Kidney epithelial cell (primary cell): Measurements from ENCODE around the gene CASR. TPM values are rescaled to one million over a fixed set of nuclear protein-coding genes. Genes with fewer than 3 reads are reported as not detected.

ENCODE experiments used
- DNase-seq: peaks from one replicate; pipeline ENCODE4 v3.0.0-alpha.2; 2010; ENCODE audit warnings: low read depth
- H3K27me3 ChIP-seq: 2 replicates; pipeline ENCODE4 v1.6.0; 2011; ENCODE audit warnings: low read length; ENCODE audit not compliant: control insufficient read depth, insufficient read depth
- H3K36me3 ChIP-seq: 2 replicates; pipeline ENCODE4 v1.5.1; 2011; ENCODE audit warnings: low read length; ENCODE audit not compliant: control insufficient read depth, insufficient read depth
- H3K4me3 ChIP-seq: 2 replicates; pipeline ENCODE4 v1.5.1; 2011; ENCODE audit warnings: low read depth, mild to moderate bottlenecking, control low read depth, low read length
- total RNA-seq: library from RNA; depleted of rRNA; stranded (reverse); fragments of >200 nt; gene quantifications from 2 replicates; pipeline ENCODE4 v1.2.3, GENCODE V29; 2015
- TF ChIP-seq, protein P1 (sequence below): IDR thresholded peaks from 2 replicates; pipeline ENCODE4 v1.5.1; 2011; ENCODE audit warnings: mild to moderate bottlenecking, moderate library complexity, low read length, control low read depth, inconsistent platforms; ENCODE audit not compliant: insufficient read depth, poor library complexity, severe bottlenecking

CASR gene
- total RNA-seq, 1 donor from 2014 or later = 0.04 TPM

DNA sequence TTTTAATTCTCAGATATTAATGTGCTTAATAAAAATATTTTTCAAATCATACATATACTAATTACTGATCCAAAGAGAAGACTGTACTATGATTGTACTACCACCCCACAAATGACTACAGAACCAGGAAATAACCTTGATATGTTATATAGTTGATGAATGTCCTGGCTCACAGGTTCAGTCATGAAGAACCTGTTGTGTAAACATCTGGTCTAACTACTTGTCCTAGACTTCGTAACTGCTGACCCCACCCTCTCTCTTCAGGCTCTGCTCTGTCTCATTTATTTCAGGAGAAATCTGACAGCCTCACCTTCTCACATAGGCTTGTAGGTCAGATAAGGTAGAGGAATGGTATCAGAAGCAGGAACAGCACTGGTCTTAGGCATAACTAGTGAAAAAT, 126.9 kb downstream of the CASR start:
- Histone ChIP-seq H3K27me3 (no peaks in the 10 kb centered on the region), H3K36me3 (no peaks in the 10 kb centered on the region), H3K4me3 (no peak overlapping the region)
- TF ChIP-seq, protein P1, sequence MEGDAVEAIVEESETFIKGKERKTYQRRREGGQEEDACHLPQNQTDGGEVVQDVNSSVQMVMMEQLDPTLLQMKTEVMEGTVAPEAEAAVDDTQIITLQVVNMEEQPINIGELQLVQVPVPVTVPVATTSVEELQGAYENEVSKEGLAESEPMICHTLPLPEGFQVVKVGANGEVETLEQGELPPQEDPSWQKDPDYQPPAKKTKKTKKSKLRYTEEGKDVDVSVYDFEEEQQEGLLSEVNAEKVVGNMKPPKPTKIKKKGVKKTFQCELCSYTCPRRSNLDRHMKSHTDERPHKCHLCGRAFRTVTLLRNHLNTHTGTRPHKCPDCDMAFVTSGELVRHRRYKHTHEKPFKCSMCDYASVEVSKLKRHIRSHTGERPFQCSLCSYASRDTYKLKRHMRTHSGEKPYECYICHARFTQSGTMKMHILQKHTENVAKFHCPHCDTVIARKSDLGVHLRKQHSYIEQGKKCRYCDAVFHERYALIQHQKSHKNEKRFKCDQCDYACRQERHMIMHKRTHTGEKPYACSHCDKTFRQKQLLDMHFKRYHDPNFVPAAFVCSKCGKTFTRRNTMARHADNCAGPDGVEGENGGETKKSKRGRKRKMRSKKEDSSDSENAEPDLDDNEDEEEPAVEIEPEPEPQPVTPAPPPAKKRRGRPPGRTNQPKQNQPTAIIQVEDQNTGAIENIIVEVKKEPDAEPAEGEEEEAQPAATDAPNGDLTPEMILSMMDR = no peak
- no peak for DNase-seq

DNA sequence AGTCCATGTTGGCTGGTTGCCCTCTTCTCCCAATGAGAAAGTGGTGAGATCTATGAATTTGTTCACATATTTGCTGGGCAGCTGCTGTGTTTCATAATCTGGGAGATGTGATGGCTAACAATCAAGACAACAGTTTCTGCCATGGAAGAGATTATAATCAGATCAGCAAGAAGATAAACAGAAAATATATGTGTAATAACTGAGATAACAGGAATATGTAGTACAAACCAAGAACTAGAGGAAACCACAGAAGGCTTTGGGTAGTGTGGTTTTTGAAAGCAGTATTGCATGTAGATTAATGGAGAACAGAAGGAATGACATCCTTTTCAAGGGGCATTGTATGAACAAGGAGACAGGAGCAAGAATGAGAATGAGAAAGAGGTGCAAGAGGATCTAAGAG, 129.4 kb downstream of the CASR start:
- TF ChIP-seq, protein P1 = no peak

DNA sequence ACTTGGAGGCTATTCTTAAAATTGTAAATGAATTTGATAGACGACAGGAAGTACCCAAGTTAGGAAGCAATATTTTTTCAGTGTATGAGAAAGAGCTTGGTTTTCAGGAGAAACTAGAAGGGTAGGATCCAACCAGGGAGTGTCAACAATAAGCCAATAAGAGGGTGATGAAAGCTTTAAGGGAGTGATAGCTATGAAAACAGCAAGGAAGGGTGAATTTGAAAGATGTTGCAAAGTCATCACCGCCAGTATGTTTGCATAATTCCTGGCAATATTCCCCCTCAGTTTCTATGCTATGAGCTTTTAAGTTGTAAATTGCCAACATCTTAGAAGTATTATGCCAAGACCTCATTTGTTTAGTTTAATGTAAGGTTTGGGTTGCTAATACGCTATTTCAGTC, 129.8 kb downstream of the CASR start:
- DNase-seq = no peak
- H3K4me3 ChIP-seq = no peak overlapping the region
- no peaks in the 10 kb centered on the region for H3K36me3 ChIP-seq
- TF ChIP-seq, protein P1 = no peak
- no peaks in the 10 kb centered on the region for H3K27me3 ChIP-seq

More for the DNA sequence above, 129.4 kb downstream of the CASR start:
- Histone ChIP-seq H3K36me3 (no peaks in the 10 kb centered on the region), H3K4me3 (no peak overlapping the region), H3K27me3 (no peaks in the 10 kb centered on the region)
- no peak for DNase-seq

DNA sequence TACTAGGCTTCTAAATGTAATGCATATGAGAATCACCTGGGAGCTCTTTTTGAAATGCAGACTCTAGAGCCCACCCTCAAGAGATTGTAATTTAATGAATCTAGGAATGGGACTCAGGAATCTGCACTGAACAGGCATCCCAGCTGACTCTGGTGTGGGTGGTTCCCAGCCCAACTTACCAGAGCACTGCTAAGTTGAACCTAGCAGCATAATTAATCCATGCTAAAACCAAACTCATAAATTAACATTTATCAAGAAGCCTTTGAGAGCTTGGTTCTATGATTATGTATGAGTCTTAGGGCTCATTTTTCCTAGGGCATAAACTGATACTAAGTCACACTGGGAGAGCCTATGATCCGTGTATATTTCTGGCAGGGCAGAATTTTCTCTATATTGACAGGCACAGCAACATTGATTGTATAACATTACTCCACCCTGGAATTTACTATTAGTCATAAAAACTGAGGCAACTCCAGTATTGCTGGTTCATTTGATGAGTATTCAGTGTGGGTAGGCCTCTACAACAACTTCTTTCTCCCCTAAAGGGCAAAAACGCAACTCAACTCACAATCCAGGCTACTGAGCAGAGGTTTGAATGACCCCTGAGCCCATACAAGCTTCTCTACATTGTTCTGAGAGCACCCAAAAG, 130.9 kb downstream of the CASR start:
- no peak for DNase-seq
- H3K4me3 ChIP-seq = no peak overlapping the region

DNA sequence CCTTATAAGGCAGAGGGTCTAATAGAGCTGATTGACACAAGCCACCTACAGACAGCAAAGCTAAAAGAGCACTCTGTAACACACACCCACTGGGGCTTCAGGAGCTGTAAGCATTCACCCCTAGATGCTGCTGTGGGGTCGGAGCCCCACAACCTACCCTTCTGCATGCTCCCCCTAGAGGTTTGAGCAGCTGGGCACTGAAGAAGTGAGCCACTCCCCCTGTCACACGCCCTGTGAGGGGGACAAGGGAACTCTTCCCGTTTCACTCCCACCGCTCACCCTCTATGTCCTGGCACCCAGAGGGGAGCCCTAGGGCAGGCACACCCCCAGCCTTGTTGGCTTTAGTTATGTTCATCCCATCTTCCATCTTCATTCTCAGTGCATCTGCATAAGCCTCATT, 132.2 kb downstream of the CASR start:
- TF ChIP-seq, protein P1 = no peak
- DNase-seq = no peak
- H3K27me3 ChIP-seq = no peaks in the 10 kb centered on the region
- no peaks in the 10 kb centered on the region for H3K36me3 ChIP-seq
- no peak overlapping the region for H3K4me3 ChIP-seq

More for the DNA sequence above, 130.9 kb downstream of the CASR start:
- Histone ChIP-seq H3K36me3 (no peaks in the 10 kb centered on the region), H3K27me3 (no peaks in the 10 kb centered on the region)
- TF ChIP-seq, protein P1 = no peak

DNA sequence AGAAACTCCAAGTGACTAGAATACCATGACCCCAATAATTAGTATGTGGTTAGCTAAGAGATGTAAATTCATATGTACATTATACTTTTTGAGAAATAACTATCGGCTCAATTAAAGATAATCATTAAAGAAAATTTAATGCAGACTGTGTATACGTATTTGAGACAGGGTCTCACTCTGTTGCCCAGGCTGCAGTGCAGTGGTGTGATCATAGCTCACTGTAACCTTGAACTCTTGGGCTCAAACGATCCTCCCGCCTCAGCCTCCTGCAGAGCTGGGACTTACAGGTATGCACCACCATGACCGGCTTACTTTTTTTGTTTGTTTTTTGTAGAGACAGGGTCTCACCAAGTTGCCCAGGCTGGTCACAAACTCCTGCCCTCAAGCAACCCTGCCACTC, 132.9 kb downstream of the CASR start:
- no peak overlapping the region for H3K4me3 ChIP-seq
- H3K27me3 ChIP-seq = no peaks in the 10 kb centered on the region
- TF ChIP-seq, protein P1 = no peak

More for the DNA sequence above, 132.9 kb downstream of the CASR start:
- H3K36me3 ChIP-seq = no peaks in the 10 kb centered on the region
- no peak for DNase-seq
